Endothelial cell of umbilical vein (primary cell): ENCODE data around the gene LSMEM2. TPM values are rescaled to one million over a fixed set of nuclear protein-coding genes. Genes with fewer than 3 reads are reported as not detected.
A peak's percentile ranks its signal among the peaks of the same experiment; 100 is the strongest.

ENCODE experiments used
- BruUV-seq: library from RNA; stranded (reverse); fragments of 400-500 nt; replicated peaks from 2 replicates; lab custom pipeline; 2021; lab: Mats Ljungman, UMichigan
- CTCF ChIA-PET: fragments of 300-600, 350-600 bp; sonication (Branson Sonifier 250); formaldehyde crosslinking; loops from one replicate; lab custom pipeline; 2021; ENCODE audit warnings: antibody characterized with exemption, inconsistent platforms; lab: Charles Lee
- POLR2A ChIA-PET: fragments of 300-600, 350-600 bp; sonication (Branson Sonifier 250); formaldehyde crosslinking; loops from one replicate; lab custom pipeline; 2021; ENCODE audit warnings: antibody characterized with exemption, inconsistent platforms; lab: Charles Lee
- DNase-seq: peaks from one replicate; pipeline ENCODE4 v3.0.0-alpha.2; 2011; ENCODE audit warnings: low read depth, low spot score
- FAIRE-seq: peaks from 2 replicates; lab custom pipeline; 2011; peaks lifted over from hg19 to GRCh38; lab: Jason Lieb, UNC
- H2AFZ ChIP-seq: 2 replicates; pipeline ENCODE4 v1.6.0; 2012; ENCODE audit warnings: low read depth, low read length, control low read depth, inconsistent platforms
- H3K27ac ChIP-seq: 2 replicates; pipeline ENCODE4 v1.5.1; 2011; ENCODE audit warnings: low read depth, mild to moderate bottlenecking, control low read depth, low read length, moderate library complexity; ENCODE audit not compliant: insufficient read depth
- H3K27me3 ChIP-seq, 2 experiments: 2 replicates each; pipeline versions ENCODE4 v1.6.0 to v1.6.1; 2011; ENCODE audit warnings: low read length in 2 of 2, mixed read lengths in 1 of 2; ENCODE audit not compliant: control insufficient read depth in 2 of 2, insufficient read depth in 2 of 2
- H3K36me3 ChIP-seq, 2 experiments: 2 replicates in 1 of 2; 3 replicates in 1 of 2; pipeline ENCODE4 v1.5.1; 2011; ENCODE audit warnings: low read length in 2 of 2, mild to moderate bottlenecking in 1 of 2, moderate library complexity in 1 of 2; ENCODE audit not compliant: control insufficient read depth in 2 of 2, insufficient read depth in 2 of 2; ENCODE audit errors: extremely low read depth in 1 of 2
- H3K4me1 ChIP-seq: 3 replicates; pipeline ENCODE4 v1.5.1; 2011; ENCODE audit warnings: mild to moderate bottlenecking, low read length; ENCODE audit not compliant: control insufficient read depth, insufficient read depth; ENCODE audit errors: extremely low read depth
- H3K4me2 ChIP-seq: 2 replicates; pipeline ENCODE4 v1.6.1; 2011; ENCODE audit warnings: low read length, control low read depth, mixed read lengths; ENCODE audit not compliant: insufficient read depth
- H3K4me3 ChIP-seq, 3 experiments: fragments of 200-600 bp in 1 of 3; sonication (generic), shearing (Covaris generic) in 1 of 3; replicated peaks in 1 of 3; 2 replicates each; pipeline ENCODE4 v1.5.1; 2011 to 2016; ENCODE audit warnings: control low read depth in 3 of 3, low read length in 3 of 3, mild to moderate bottlenecking in 2 of 3, inconsistent platforms in 1 of 3, low read depth in 1 of 3, moderate library complexity in 1 of 3; ENCODE audit not compliant: insufficient read depth in 1 of 3
- H3K79me2 ChIP-seq: 2 replicates; pipeline ENCODE4 v1.6.0; 2012; ENCODE audit warnings: low read length, inconsistent platforms; ENCODE audit not compliant: control insufficient read depth, insufficient read depth
- H3K9ac ChIP-seq: replicated peaks from 2 replicates; pipeline ENCODE3; 2011; ENCODE audit warnings: low read length, control low read depth; ENCODE audit not compliant: insufficient read depth; ENCODE audit errors: extremely low read depth
- H3K9me1 ChIP-seq: replicated peaks from 3 replicates; pipeline ENCODE4 v1.6.0; 2011; ENCODE audit warnings: mild to moderate bottlenecking, low read length; ENCODE audit not compliant: control insufficient read depth, insufficient read depth; ENCODE audit errors: extremely low read depth
- H3K9me3 ChIP-seq: replicated peaks from 2 replicates; pipeline ENCODE4 v1.5.1; 2012; ENCODE audit warnings: low read length, inconsistent platforms; ENCODE audit not compliant: control insufficient read depth, insufficient read depth
- H4K20me1 ChIP-seq: replicated peaks from 2 replicates; pipeline ENCODE3; 2011; ENCODE audit warnings: mild to moderate bottlenecking, low read length; ENCODE audit not compliant: control insufficient read depth, insufficient read depth; ENCODE audit errors: extremely low read depth
- CTCF ChIP-seq, 2 donors: IDR thresholded peaks; 1 replicate in 1 of 2; 2 replicates in 1 of 2; pipeline ENCODE4 v1.5.1; 2011; ENCODE audit warnings: low read length in 2 of 2, mild to moderate bottlenecking in 2 of 2, moderate library complexity in 2 of 2, control low read depth in 1 of 2, inconsistent platforms in 1 of 2, low read depth in 1 of 2; ENCODE audit not compliant: insufficient read depth in 1 of 2; ENCODE audit errors: extremely low read depth in 1 of 2
- EZH2 ChIP-seq: IDR thresholded peaks from 2 replicates; pipeline ENCODE4 v1.6.1; 2012; ENCODE audit warnings: borderline replicate concordance, low read depth, mild to moderate bottlenecking, moderate library complexity, low read length, inconsistent platforms; ENCODE audit not compliant: severe bottlenecking
- GATA2 ChIP-seq: IDR thresholded peaks from 2 replicates; pipeline ENCODE4 v1.7.0; 2011; ENCODE audit warnings: low read depth, mild to moderate bottlenecking, moderate library complexity, mixed read lengths, low read length; ENCODE audit not compliant: insufficient read length, insufficient read depth
- JUN ChIP-seq: IDR thresholded peaks from 2 replicates; pipeline ENCODE4 v1.6.1; 2011; ENCODE audit warnings: borderline replicate concordance, low read depth; ENCODE audit not compliant: insufficient read length, insufficient read depth
- MAX ChIP-seq: IDR thresholded peaks from 2 replicates; pipeline ENCODE4 v1.6.1; 2011; ENCODE audit not compliant: insufficient read depth, insufficient read length
- POLR2A ChIP-seq: IDR thresholded peaks from 2 replicates; pipeline ENCODE4 v1.6.1; 2012; ENCODE audit warnings: low read depth, mild to moderate bottlenecking, control low read depth, low read length
- POLR2AphosphoS5 ChIP-seq: IDR thresholded peaks from 2 replicates; pipeline ENCODE4 v1.6.1; 2012; ENCODE audit warnings: low read depth, mild to moderate bottlenecking, control low read depth, low read length, moderate library complexity; ENCODE audit not compliant: insufficient read depth
- dilution Hi-C: fragments of 300-500 bp; cut with MboI; formaldehyde crosslinking; loops from one replicate; pipeline ENCODE4 v1.15.0; 2019; ENCODE audit warnings: low sequenced_read_pairs; ENCODE audit not compliant: extremely low pct_ligation_motif_present
- intact Hi-C: fragments of 100-400 bp; cut with micrococcal nuclease; formaldehyde crosslinking; loops from one replicate; pipeline ENCODE4 v1.10.0; 2022
- polyA plus RNA-seq, 4 experiments: library from polyadenylated mRNA; depleted of rRNA in 3 of 4; stranded (reverse) in 3 of 4; unstranded in 1 of 4; fragments of >200 nt; gene quantifications; 2 replicates each; pipeline versions ENCODE4 v1.2.1 to v1.2.3, GENCODE V29; 2011 to 2012; ENCODE audit warnings: missing spikeins in 1 of 4
- total RNA-seq: library from RNA; stranded (reverse); gene quantifications from 2 replicates; pipeline ENCODE4 v1.2.3, GENCODE V29; 2021

LSMEM2 gene
- total and polyA plus RNA-seq, 2 donors (not counting 3 experiments of a cell fraction or from before 2014, with no cell fraction given) = not detected

- peaks cover 26% of the 10 kb centered on the region for H3K4me1 ChIP-seq
- no TSS peak for BruUV-seq
- POLR2A ChIA-PET = interaction anchor here (0.6 to 1.8 kb wide), 10 partner anchors 11 to 93 kb away, joined by 3 to 14 read pairs (median 4); partner anchors contain the start of genes HYAL3 and NAA80
- no peaks in the 10 kb centered on the region for H4K20me1 ChIP-seq
- H3K9me3 ChIP-seq = no peaks in the 10 kb centered on the region
- H3K9ac ChIP-seq = peak within 1 kb of the TSS; percentile 91
- TF ChIP-seq CTCF (IDR thresholded peaks at IDR 0.05; ENCODE audit: extremely low read depth in 1 of 2, insufficient read depth in 1 of 2, low read depth in 1 of 2, low read length in 2 of 2) = no peak
- TF ChIP-seq POLR2AphosphoS5 = peak; percentile 98
- no peak for TF ChIP-seq JUN
- no peak for TF ChIP-seq MAX
- TF ChIP-seq GATA2 = no peak
- no peak for TF ChIP-seq EZH2
- peak; percentile 98 for TF ChIP-seq POLR2A
- FAIRE-seq (peak; percentile 99), DNase-seq (peak; percentile 99)
- H3K4me3 ChIP-seq = peak within 1 kb of the TSS; percentile 80 to 88 (median 81)
- dilution Hi-C loops (no loop called here), intact Hi-C loops (loop anchor here (1.0 to 5.0 kb wide), 2 partner anchors 9 to 79 kb away; partner anchors contain the start of gene SEMA3F)
- H2AFZ ChIP-seq = peak within 1 kb of the TSS; percentile 18
- H3K27me3 ChIP-seq = no peaks in the 10 kb centered on the region
- CTCF ChIA-PET = interaction anchor here (0.9 to 2.3 kb wide), 11 partner anchors 8 to 44 kb away, joined by 3 to 37 read pairs (median 6); partner anchors contain the start of genes GNAT1 and LSMEM2
- no peaks in the 10 kb centered on the region for H3K9me1 ChIP-seq
- peak within 1 kb of the TSS; percentile 60 for H3K27ac ChIP-seq
- H3K36me3 ChIP-seq = peaks cover 2 to 6% of the 10 kb centered on the region in 2 experiments
- H3K4me2 ChIP-seq = peak within 1 kb of the TSS; percentile 93
- H3K79me2 ChIP-seq = peaks cover 49% of the 10 kb centered on the region
These were observed 43.0 kb upstream of the LSMEM2 start, which contains the start of gene GNAI2 for GRCh38 chr3:50235716-50236483. Gene GNAI2 (plus strand): TSS chr3:50236204. CDS start chr3:50236336, 132 bp downstream.
